Left cardiac atrium (tissue), 4 donors: ENCODE data around the gene TUBB. TPM values are rescaled to one million over a fixed set of nuclear protein-coding genes. Genes with fewer than 3 reads are reported as not detected.
"Not testable (repeated sequence)": the region's sequence is repeated elsewhere in the genome, so short reads cannot be mapped to it uniquely, and the experiment has no call there.

Experiments used
- ATAC-seq, 2 donors: fragments of 200-7000 bp; cut with Tn5 transposase; one replicate each; pipeline ENCODE4 v1.9.1; 2020; ENCODE audit warnings: mild to moderate bottlenecking in 2 of 2, moderate library complexity in 2 of 2
- DNase-seq: peaks from one replicate; pipeline ENCODE4 v3.0.0-alpha.2; 2020
- intact Hi-C, 2 donors: fragments of 100-400 bp; cut with DNase I; formaldehyde crosslinking; loops; one replicate each; pipeline versions ENCODE4 v1.14.1 to v1.15.1; 2022 to 2023
- total RNA-seq, 2 donors: library from RNA; stranded (reverse); fragmentation: NEBNext Ultra II Directional; extraction: Animal tissue kit (Norgen Biotek cat#: 25700); gene quantifications; one replicate each; pipeline ENCODE4 v1.2.1, GENCODE V29; 2021
- donor health status: DM: no; HTN: yes; CAD: no.
- donor health status: DM: no; HTN: yes; CAD: no; lungs with severe emphysema.
- donor health status: DM: yes; HTN: yes; CAD: no.
- donor health status: Dilated cardiomyopathy.

The TUBB gene
- total RNA-seq, 2 donors from 2014 or later = 276 to 303 TPM

DNA sequence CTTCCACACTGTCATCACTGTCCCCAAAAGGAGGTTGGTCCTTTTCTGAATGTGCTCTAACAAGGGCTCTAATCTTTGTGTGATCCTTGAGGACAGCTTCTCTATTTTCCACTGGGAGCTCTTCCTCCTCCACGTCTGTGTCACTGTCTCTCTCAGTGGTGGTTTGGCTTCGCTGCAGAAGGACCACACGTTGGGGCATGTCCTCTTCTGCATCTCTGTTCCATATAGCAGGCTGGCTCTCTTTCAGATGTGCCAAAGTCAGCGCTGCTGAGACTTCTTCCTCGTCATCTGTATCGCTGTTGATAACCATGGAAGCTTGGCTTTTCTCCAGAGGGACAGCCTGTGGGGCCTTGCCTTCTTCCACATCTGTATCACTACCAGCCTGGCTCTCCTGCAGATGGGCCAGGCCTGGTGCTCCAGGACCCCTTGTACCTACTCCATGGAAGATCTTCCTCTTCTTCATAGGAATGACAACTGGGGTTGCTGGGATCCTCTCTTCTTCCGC lies 7.7 kb upstream of the TUBB start:
- intact Hi-C loops = no loop called here
- DNase-seq = no peak
- ATAC-seq = no peak

DNA sequence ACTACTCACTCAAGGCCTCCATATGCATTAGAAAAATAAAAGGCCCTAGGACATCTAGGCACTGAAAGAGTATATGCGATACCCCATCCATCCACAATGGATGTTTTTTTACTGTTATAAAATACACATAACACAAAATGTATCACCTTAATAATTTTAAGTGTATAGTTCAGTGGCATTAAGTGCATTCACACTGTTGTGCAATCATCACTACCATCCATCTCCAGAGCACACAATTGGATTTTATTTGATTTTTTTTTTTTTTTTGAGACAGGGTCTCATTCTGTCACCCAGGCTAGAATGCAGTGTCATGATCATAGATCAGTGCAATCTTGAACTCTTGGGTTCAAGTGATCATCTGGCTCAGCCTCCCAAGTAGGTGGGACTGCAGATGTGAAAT lies 5.9 kb upstream of the TUBB start:
- ATAC-seq = no peak
- no peak for DNase-seq
- intact Hi-C loops = no loop called here

DNA sequence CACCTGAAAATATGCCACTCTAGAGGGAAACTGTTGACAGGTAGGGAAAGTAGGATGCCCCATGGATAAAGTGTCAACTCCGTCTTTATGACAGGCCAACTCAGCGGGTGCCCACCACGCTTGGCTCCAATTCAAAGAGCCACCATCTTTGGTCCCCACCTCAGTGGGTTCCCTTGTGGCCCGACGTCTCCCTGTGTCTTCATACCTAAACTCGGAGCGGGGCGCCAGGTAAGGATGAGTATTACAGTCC lies 3.3 kb upstream of the TUBB start:
- DNase-seq (no peak), ATAC-seq (no peak)
- intact Hi-C loops = no loop called here

DNA sequence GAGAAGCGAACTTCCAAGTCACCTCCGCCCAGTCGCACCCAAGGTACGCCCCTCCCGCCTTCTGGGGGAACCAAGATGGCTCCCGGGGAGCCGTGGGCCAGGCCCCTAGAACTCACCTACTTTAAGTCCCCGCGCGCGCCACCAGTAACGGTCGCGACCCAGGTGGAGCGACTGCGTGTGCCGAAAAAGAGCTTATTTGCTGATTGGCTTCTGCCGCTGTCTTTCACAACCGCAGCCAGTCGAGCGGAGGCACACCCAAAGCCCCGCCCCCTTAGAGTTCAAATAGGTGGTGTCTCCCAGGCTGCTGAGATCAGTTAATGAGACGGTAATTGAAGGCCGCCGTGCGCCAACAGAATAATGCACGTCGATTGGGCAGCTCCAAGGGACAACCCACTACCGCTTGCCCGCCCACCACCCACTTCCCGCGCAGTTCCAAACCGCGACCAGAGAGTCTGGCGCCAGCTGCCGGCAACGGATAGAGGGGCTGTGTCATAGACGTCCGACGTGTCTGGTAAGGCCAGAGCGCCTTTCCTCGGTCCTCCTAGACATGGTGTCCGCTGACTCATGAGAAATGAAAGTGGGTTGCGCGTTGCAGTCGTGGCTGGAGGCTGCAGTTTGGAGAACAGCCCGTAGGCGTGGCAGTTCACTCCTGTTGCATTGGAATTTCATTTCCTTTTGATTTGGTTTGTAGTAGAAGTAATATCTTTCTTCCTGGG lies 2.9 kb upstream of the TUBB start, which contains the start of gene MDC1:
MDC1 (minus strand) TSS at position 153 of the 716 bp plus-strand sequence. CDS start 2,106 bp downstream, outside the sequence.
- DNase-seq (peak; percentile 100), ATAC-seq (peak; percentile 83 to 84)
- intact Hi-C loops = no loop called here

DNA sequence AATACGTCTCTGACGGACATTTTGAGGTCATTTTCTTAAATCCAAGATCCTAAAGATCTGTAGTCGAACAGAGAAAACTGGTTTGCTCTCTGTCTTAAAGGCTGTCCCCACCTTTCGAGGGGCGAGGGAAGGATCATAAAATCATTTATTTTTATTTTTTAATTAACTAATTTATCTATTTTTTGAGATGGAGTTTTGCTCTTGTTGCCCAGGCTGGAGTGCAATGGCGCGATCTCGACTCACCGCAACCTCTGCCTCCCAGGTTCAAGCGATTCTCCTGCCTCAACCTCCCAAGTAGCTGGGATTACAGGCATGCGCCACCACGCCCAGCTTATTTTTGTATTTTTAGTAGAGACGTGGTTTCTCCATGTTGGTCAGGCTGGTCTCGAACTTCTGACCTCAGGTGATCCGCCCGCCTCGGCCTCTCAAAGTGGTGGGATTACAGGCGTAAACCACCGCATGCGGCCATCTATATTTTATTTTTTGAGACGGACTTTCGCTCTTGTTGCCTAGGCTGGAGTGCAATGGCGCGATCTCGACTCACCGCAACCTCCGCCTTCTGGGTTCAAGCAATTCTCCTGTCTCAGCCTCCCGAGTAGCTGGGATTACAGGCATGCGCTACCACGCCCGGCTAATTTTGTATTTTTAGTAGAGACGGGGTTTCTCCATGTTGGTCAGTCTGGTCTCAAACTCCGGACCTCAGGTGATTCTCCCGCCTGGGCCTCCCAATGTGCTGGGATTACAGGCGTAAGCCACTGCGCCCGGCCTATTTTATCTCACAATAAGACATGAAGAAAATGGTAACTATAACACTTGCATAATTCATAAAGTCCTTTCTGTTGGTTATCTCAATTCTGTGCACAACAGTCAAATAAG lies 2.1 kb upstream of the TUBB start:
- DNase-seq, intact Hi-C loops, ATAC-seq: not testable (repeated sequence)

DNA sequence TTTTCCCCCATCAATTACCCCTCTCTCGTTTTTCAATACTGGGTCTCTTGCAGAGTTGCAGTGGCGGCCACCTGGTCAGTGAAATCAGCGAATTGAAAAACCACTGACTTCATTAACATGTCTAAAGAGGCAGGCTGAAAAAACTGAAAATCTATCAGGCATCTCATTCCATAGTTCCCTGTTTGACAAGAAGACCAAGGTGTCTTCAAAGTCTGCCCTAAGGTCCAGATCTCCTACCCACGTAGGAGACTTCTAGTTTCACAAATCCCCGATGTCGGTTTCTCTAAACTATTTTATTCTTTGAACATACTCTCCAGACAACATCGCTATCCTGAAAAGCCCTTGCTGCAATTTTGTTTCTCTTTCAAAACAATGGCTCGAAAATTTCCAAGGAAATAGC lies 796 bp upstream of the TUBB start:
- intact Hi-C loops = no loop called here
- ATAC-seq (no peak), DNase-seq (no peak)

DNA sequence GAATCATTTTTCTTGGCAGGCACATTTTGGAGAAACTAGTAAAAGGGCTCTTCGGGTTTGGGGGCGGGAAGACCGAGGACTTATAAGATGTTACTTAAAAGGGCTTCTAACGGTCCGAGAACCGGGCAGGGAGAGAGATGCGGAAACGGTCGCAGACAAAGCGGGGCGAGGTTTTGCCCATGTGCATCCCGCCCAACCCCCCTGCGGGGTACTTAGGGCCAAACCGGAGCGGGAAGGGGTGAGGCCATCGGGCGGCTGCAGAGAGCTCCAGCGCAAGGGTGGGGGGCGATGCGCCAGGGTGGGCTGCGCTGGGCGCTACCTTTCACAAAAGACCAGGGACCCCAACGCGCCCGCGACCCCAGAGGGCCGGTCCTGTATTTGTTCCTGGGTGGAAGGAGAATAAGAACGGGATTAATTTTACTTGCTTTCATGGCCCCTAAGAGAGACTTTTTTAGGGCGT lies 616 bp downstream of the TUBB start:
- DNase-seq (peak; percentile 82), ATAC-seq (peak; percentile 12 to 23)
- intact Hi-C loops = loop anchor here in 1 of 2 donors (10.0 kb wide), 1 partner anchor 96 kb away; the partner anchor contains the start of gene ATAT1

DNA sequence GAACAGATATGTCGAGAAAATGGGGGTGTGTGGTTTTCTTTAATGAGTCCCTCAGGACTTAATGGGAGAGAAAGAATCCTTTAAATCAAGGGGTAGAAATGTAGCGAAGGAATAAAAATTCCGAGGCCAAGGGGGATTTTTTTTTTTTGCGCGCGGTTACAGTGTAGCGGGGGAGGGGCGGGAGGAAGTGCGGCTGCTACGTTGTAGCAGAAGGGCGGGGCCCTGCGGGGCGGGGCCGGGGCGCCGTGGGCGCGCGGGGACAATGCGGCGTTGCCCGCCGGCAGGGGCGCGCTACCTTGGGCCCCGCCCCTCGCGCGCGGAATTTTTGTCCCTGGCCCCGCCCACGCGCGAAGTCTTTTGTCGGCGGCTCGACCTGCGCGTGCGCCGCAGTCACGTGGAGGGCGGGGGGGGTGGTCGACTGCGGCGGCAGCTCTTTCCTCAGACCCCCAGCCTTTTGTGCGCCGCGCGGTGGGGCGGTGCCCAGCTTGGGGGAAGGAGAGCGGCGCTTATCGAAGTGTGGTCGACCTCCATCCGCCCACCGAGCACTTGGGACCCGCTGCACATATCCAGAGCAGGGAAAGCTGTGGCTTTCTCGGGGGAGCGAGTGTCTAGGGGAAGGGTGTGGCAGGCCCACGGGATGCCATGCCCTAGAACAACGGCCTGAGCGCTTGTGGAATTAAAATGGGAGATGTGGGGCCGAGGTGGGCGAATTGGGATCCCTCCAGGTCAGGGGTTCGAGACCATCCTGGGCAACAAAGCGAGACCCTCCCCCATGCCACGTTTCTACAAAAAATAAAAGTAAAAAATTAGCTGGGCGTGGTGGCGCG lies 1.3 kb downstream of the TUBB start:
- intact Hi-C loops = loop anchor here in 1 of 2 donors (2.0 to 10.0 kb wide), 2 partner anchors 43 to 97 kb away; partner anchors contain the start of gene ATAT1
- ATAC-seq (peak; percentile 77 to 80), DNase-seq (peak; percentile 94)

DNA sequence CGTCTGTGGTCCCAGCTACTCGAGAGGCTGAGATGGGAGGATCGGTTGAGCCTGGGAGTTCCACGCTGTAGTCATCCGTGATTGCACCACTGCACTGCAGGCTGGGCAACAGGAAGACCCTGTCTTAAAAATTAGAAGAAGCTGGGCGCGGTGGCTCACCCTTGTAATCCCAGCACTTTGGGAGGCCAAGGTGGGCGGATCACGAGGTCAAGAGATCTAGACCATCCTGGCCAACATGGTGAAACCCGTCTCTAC lies 1.8 kb downstream of the TUBB start:
- not testable (repeated sequence) for ATAC-seq
- intact Hi-C loops = loop anchor here in 1 of 2 donors (2.0 to 10.0 kb wide), 2 partner anchors 43 to 97 kb away; partner anchors contain the start of gene ATAT1
- peak; percentile 63 for DNase-seq

DNA sequence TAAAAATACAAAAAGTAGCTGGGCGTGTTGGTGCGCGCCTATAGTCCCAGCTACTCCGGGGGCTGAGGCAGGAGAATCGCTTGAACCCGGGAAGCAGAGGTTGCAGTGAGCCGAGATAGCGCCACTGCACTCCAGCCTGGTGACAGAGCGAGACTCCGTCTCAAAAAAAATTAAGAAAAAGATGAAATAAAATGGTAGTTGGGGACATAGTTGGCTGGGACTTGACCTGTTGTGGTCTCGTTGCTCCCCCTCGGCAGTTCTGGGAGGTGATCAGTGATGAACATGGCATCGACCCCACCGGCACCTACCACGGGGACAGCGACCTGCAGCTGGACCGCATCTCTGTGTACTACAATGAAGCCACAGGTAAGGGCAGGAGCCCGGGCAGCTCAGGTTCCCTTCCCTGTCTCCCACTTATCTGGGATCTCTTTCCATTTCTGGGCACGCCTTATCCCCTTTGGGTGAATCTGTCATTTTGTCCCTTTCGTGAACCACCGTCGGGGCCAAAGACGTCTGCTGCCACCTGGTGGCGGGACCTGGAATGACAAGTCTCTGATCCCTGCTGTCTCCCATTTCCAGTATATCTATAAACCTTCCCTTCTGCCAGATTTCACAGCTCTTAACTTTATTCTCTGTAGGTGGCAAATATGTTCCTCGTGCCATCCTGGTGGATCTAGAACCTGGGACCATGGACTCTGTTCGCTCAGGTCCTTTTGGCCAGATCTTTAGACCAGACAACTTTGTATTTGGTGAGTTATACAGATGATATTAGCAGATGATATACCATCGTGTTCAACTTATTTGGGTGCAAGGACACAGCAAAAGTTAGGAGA lies 2.3 kb downstream of the TUBB start:
- DNase-seq (peak; percentile 78), ATAC-seq (peak; percentile 1 to 3)
- intact Hi-C loops = loop anchor here in 1 of 2 donors (2.0 to 10.0 kb wide), 2 partner anchors 44 to 98 kb away; partner anchors contain the start of gene ATAT1

DNA sequence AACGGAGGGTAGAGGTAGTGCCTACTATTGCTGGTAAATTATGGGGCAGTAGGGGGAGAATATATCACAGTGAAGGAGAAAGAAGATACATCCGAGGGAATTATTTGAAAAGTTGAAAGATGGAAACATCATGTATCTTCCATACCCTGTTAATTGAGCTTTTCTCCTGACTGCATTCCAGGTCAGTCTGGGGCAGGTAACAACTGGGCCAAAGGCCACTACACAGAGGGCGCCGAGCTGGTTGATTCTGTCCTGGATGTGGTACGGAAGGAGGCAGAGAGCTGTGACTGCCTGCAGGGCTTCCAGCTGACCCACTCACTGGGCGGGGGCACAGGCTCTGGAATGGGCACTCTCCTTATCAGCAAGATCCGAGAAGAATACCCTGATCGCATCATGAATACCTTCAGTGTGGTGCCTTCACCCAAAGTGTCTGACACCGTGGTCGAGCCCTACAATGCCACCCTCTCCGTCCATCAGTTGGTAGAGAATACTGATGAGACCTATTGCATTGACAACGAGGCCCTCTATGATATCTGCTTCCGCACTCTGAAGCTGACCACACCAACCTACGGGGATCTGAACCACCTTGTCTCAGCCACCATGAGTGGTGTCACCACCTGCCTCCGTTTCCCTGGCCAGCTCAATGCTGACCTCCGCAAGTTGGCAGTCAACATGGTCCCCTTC lies 3.1 kb downstream of the TUBB start:
- intact Hi-C loops = loop anchor here in 1 of 2 donors (2.0 to 10.0 kb wide), 2 partner anchors 44 to 98 kb away; partner anchors contain the start of gene ATAT1
- not testable (repeated sequence) for DNase-seq, ATAC-seq

DNA sequence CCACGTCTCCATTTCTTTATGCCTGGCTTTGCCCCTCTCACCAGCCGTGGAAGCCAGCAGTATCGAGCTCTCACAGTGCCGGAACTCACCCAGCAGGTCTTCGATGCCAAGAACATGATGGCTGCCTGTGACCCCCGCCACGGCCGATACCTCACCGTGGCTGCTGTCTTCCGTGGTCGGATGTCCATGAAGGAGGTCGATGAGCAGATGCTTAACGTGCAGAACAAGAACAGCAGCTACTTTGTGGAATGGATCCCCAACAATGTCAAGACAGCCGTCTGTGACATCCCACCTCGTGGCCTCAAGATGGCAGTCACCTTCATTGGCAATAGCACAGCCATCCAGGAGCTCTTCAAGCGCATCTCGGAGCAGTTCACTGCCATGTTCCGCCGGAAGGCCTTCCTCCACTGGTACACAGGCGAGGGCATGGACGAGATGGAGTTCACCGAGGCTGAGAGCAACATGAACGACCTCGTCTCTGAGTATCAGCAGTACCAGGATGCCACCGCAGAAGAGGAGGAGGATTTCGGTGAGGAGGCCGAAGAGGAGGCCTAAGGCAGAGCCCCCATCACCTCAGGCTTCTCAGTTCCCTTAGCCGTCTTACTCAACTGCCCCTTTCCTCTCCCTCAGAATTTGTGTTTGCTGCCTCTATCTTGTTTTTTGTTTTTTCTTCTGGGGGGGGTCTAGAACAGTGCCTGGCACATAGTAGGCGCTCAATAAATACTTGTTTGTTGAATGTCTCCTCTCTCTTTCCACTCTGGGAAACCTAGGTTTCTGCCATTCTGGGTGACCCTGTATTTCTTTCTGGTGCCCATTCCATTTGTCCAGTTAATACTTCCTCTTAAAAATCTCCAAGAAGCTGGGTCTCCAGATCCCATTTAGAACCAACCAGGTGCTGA lies 3.9 kb downstream of the TUBB start:
- intact Hi-C loops = loop anchor here (2.0 to 10.0 kb wide), 2 partner anchors 45 to 99 kb away; partner anchors contain the start of gene ATAT1 (in 1 of the 2)
- not testable (repeated sequence) for ATAC-seq, DNase-seq

DNA sequence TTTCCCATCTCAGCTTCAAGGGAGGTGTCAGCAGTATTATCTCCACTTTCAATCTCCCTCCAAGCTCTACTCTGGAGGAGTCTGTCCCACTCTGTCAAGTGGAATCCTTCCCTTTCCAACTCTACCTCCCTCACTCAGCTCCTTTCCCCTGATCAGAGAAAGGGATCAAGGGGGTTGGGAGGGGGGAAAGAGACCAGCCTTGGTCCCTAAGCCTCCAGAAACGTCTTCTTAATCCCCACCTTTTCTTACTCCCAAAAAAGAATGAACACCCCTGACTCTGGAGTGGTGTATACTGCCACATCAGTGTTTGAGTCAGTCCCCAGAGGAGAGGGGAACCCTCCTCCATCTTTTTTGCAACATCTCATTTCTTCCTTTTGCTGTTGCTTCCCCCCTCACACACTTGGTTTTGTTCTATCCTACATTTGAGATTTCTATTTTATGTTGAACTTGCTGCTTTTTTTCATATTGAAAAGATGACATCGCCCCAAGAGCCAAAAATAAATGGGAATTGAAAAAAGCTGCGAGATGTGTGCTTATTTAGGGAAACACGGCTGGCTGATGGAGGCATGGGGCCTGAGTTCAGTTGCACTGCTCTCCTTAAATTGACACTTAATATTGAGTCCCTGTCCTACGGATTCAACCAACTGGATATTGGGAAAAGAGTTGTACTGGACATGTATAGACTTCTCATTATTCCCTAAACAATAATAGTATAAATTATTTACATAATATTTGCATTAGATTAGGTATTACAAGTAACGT lies 4.9 kb downstream of the TUBB start:
- no peak for ATAC-seq
- DNase-seq = no peak
- intact Hi-C loops = loop anchor here (2.0 to 10.0 kb wide), 2 partner anchors 46 to 100 kb away; partner anchors contain the start of gene ATAT1 (in 1 of the 2)

DNA sequence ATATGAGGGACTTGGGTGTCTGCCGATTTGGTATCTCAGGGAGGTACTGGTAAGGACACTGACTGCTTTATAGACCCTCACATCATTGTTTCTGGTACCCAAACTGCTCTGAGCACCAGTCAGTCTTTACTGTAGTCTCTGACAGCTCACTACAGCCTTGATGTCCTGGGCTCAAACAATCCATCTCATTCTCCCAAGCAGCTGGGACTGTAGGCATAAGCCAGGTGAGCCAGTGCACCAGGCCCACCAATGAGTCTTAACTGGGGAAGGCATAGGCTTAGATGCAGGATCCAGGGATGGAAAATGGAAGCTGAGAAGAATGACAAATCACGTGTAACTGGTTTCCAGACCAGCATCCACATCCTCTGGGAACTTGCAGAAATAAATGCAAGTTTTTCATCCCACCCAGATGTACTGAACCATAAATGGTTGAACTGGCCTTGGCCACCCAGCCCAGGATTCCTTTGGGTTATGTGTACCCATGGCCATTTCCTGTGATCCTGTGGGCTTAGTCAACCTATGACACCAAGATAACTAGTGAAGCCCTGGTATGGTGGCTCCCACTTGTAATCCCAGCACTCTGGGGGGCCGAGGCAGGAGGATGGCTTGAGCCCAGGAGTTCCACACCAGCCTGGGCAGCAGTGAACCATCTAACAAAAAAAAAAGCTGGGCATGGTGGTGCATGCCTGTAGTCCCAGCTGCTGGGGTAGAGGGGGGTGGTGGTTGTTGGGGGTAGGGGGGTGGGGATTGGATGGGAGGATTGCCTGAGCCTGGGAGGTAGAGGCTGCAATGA lies 5.8 kb downstream of the TUBB start:
- ATAC-seq = no peak
- no peak for DNase-seq
- intact Hi-C loops = loop anchor here (2.0 to 10.0 kb wide), 2 partner anchors 47 to 101 kb away; partner anchors contain the start of gene ATAT1 (in 1 of the 2)
